OCI-LY1 (cell line): ENCODE measurements around the gene ETV6.

ENCODE experiments used
- H2AFZ ChIP-seq: fragments of 200-600 bp; sonication (generic), shearing (Covaris generic); 2 replicates; pipeline ENCODE4 v1.6.0; 2014; ENCODE audit warnings: antibody characterized with exemption, mild to moderate bottlenecking, low read length
- H3F3A ChIP-seq: fragments of 200-600 bp; sonication (generic), shearing (Covaris generic); 2 replicates; pipeline ENCODE4 v1.6.0; 2014; ENCODE audit warnings: mild to moderate bottlenecking, antibody characterized with exemption, low read length, moderate library complexity; ENCODE audit not compliant: insufficient read depth
- H3K27ac ChIP-seq: fragments of 200-600 bp; sonication (generic); 2 replicates; pipeline ENCODE4 v1.5.1; 2014; ENCODE audit warnings: low read length, mixed run types, mild to moderate bottlenecking, low read depth; ENCODE audit not compliant: poor library complexity, severe bottlenecking
- H3K27me3 ChIP-seq: fragments of 200-600 bp; sonication (generic); 2 replicates; pipeline ENCODE4 v1.6.0; 2014; ENCODE audit warnings: antibody characterized with exemption, mild to moderate bottlenecking, low read length, moderate library complexity; ENCODE audit not compliant: insufficient read depth
- H3K36me3 ChIP-seq: fragments of 200-600 bp; sonication (generic); 2 replicates; pipeline ENCODE4 v1.6.1; 2014; ENCODE audit warnings: mild to moderate bottlenecking, antibody characterized with exemption, low read length, moderate library complexity, mixed read lengths; ENCODE audit not compliant: insufficient read depth
- H3K4me1 ChIP-seq: fragments of 200-600 bp; sonication (generic); 2 replicates; pipeline ENCODE4 v1.5.1; 2014; ENCODE audit warnings: mild to moderate bottlenecking, low read length, moderate library complexity; ENCODE audit not compliant: insufficient read depth, severe bottlenecking
- H3K4me2 ChIP-seq: fragments of 200-600 bp; sonication (generic), shearing (Covaris generic); 2 replicates; pipeline ENCODE4 v1.6.1; 2014; ENCODE audit warnings: low read length
- H3K4me3 ChIP-seq: fragments of 200-600 bp; sonication (generic); 2 replicates; pipeline ENCODE4 v1.5.1; 2014; ENCODE audit warnings: low read length, low read depth, mild to moderate bottlenecking, mixed read lengths; ENCODE audit not compliant: poor library complexity, severe bottlenecking
- H3K79me2 ChIP-seq: fragments of 200-600 bp; shearing (Covaris generic); 2 replicates; pipeline ENCODE4 v1.6.1; 2016; ENCODE audit warnings: mixed run types, low read length, mixed read lengths; ENCODE audit not compliant: insufficient read depth
- H3K9ac ChIP-seq: fragments of 200-600 bp; sonication (generic), shearing (Covaris generic); 2 replicates; pipeline ENCODE4 v1.6.1; 2014; ENCODE audit warnings: mild to moderate bottlenecking, low read length, mixed read lengths
- H3K9me2 ChIP-seq: fragments of 200-600 bp; sonication (generic), shearing (Covaris generic); 2 replicates; pipeline ENCODE4 v1.6.1; 2014; ENCODE audit warnings: low read depth, mild to moderate bottlenecking, low read length, mixed read lengths
- H3K9me3 ChIP-seq: fragments of 200-600 bp; shearing (Covaris generic); 2 replicates; pipeline ENCODE4 v1.6.1; 2014; ENCODE audit warnings: low read length, mixed read lengths
- H4K20me1 ChIP-seq: fragments of 200-600 bp; sonication (generic), shearing (Covaris generic); 2 replicates; pipeline ENCODE4 v1.6.0; 2016; ENCODE audit warnings: mild to moderate bottlenecking, low read length; ENCODE audit not compliant: insufficient read depth
- CTCF ChIP-seq: fragments of 200-600 bp; sonication (generic), shearing (Covaris generic); IDR thresholded peaks from 2 replicates; pipeline ENCODE4 v1.5.1; 2017; ENCODE audit warnings: mild to moderate bottlenecking, antibody characterized with exemption, low read length, moderate library complexity, mixed read lengths
- EZH2 ChIP-seq: fragments of 200-600 bp; sonication (generic), shearing (Covaris generic); IDR thresholded peaks from 2 replicates; pipeline ENCODE4 v1.8.0; 2017; ENCODE audit warnings: borderline replicate concordance, mixed run types, mild to moderate bottlenecking, antibody characterized with exemption, low read length, moderate library complexity, mixed read lengths

Gene ETV6

GRCh38 chr12:11762723-11763326, 113.4 kb downstream of the ETV6 start:
- Histone ChIP-seq H3K27me3 (no peaks in the 10 kb centered on the region), H2AFZ (no peak overlapping the region), H3K9ac (peak overlapping the region; percentile 66), H3K27ac (peak overlapping the region; percentile 99), H3K9me2 (no peaks in the 10 kb centered on the region), H3K79me2 (no peaks in the 10 kb centered on the region), H3K4me2 (peak overlapping the region; percentile 32), H4K20me1 (no peaks in the 10 kb centered on the region), H3K4me1 (peaks cover 100% of the 10 kb centered on the region), H3K9me3 (no peaks in the 10 kb centered on the region), H3K36me3 (no peaks in the 10 kb centered on the region), H3K4me3 (no peak overlapping the region), H3F3A (0 out of 2 replicates have a peak, but pooled peaks cover 8% of the 10 kb centered on the region)
- TF ChIP-seq CTCF (no peak), EZH2 (no peak)

- H3K4me1 ChIP-seq = peaks cover 100% of the 10 kb centered on the region
- 0 out of 2 replicates have a peak, but pooled peaks cover 3% of the 10 kb centered on the region for H3F3A ChIP-seq
- no peak overlapping the region for H2AFZ ChIP-seq
- H3K9me2 ChIP-seq = no peaks in the 10 kb centered on the region
- H4K20me1 ChIP-seq = no peaks in the 10 kb centered on the region
- no peaks in the 10 kb centered on the region for H3K9me3 ChIP-seq
- peak overlapping the region; percentile 71; the same call in 1 of the 2 replicates for H3K9ac ChIP-seq
- no peak for TF ChIP-seq EZH2
- no peak for TF ChIP-seq CTCF
- no peaks in the 10 kb centered on the region for H3K36me3 ChIP-seq
- H3K27ac ChIP-seq = peak overlapping the region; percentile 99
- no peaks in the 10 kb centered on the region for H3K27me3 ChIP-seq
- H3K79me2 ChIP-seq = no peaks in the 10 kb centered on the region
- 0 out of 2 replicates have a peak overlapping the region, but pooled peaks have one; percentile 69 for H3K4me2 ChIP-seq
- H3K4me3 ChIP-seq = no peak overlapping the region
These were observed 114.5 kb downstream of the ETV6 start for GRCh38 chr12:11763760-11764520.

- Histone ChIP-seq H3K4me2 (peak overlapping the region; percentile 69), H3K79me2 (no peaks in the 10 kb centered on the region), H4K20me1 (no peaks in the 10 kb centered on the region), H3K27me3 (no peaks in the 10 kb centered on the region), H3K9ac (peak overlapping the region; percentile 71), H2AFZ (no peak overlapping the region), H3K36me3 (no peaks in the 10 kb centered on the region), H3K9me3 (no peaks in the 10 kb centered on the region), H3F3A (0 out of 2 replicates have a peak, but pooled peaks cover 3% of the 10 kb centered on the region), H3K4me1 (peaks cover 100% of the 10 kb centered on the region), H3K27ac (peak overlapping the region; percentile 99), H3K9me2 (no peaks in the 10 kb centered on the region), H3K4me3 (peak overlapping the region; percentile 36)
- TF ChIP-seq EZH2 = no peak
- TF ChIP-seq CTCF = no peak
These were observed 115.4 kb downstream of the ETV6 start for GRCh38 chr12:11764837-11765236.
